Measurements from ENCODE around the gene SUN3. TPM values are rescaled to one million over a fixed set of nuclear protein-coding genes. Genes with fewer than 3 reads are reported as not detected.

The SUN3 gene
- total RNA-seq, 1 donor from 2014 or later = not detected

DNA sequence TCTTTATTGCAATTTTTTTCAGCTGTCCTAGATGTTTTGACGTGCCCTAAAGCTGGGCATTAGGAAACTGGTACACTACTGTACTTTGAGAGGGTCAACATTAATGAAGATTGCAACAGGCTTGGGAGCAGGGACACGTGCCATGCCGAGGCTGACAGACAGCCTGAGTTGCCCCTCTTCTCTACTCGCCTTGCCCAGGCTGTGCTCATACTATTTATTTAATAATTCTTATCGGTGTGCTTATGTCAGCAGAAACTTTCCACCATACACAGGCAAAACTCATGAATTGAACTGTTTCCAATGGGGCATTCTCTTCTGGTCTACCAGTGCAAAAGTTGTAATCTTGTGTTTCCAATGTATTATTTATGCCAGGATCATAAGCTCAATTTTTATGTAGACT is 30.8 kb upstream of the SUN3 start:
- peaks cover 0 to 5% of the 10 kb centered on the region in 2 donors for H3K9me3 ChIP-seq
- no peak overlapping the region for H3K27ac ChIP-seq
- TF ChIP-seq, protein P1, sequence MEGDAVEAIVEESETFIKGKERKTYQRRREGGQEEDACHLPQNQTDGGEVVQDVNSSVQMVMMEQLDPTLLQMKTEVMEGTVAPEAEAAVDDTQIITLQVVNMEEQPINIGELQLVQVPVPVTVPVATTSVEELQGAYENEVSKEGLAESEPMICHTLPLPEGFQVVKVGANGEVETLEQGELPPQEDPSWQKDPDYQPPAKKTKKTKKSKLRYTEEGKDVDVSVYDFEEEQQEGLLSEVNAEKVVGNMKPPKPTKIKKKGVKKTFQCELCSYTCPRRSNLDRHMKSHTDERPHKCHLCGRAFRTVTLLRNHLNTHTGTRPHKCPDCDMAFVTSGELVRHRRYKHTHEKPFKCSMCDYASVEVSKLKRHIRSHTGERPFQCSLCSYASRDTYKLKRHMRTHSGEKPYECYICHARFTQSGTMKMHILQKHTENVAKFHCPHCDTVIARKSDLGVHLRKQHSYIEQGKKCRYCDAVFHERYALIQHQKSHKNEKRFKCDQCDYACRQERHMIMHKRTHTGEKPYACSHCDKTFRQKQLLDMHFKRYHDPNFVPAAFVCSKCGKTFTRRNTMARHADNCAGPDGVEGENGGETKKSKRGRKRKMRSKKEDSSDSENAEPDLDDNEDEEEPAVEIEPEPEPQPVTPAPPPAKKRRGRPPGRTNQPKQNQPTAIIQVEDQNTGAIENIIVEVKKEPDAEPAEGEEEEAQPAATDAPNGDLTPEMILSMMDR (IDR thresholded peaks at IDR 0.05) = no peak
- H3K36me3 ChIP-seq = no peaks in the 10 kb centered on the region
- intact Hi-C loops (cut with DNase I) = no loop called here
- no peak for DNase-seq (ENCODE audit: low spot score in 2 of 2)
- no peaks in the 10 kb centered on the region for H3K27me3 ChIP-seq
- H3K4me1 ChIP-seq = no peaks in the 10 kb centered on the region
- H3K4me3 ChIP-seq = no peak overlapping the region

DNA sequence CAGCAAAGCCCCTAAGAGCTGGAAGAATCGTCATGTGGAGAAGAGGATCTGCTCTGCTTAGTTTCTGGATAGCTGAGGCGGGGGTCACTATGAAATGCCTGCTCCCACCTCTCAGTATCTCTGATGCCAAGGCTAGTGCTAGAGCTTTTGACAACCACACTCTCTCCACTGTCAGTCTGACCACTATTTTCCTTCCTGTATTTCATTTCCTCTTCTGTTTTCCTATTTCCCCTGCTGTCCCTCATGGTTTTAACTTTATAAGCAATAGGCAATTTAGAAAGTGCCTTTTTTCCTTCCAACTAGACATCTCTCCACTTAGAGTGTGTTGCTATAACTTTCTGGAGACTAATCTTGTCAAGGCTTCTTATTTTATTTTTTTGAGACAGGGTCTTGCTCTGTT is 30.1 kb upstream of the SUN3 start:
- Histone ChIP-seq H3K4me1 (no peaks in the 10 kb centered on the region), H3K36me3 (no peaks in the 10 kb centered on the region), H3K27me3 (no peaks in the 10 kb centered on the region), H3K9me3 (peaks cover 0 to 5% of the 10 kb centered on the region in 2 donors), H3K4me3 (no peak overlapping the region), H3K27ac (no peak overlapping the region)
- no peak for DNase-seq (ENCODE audit: low spot score in 2 of 2)
- TF ChIP-seq, protein P1 (IDR thresholded peaks at IDR 0.05) = no peak
- intact Hi-C loops (cut with DNase I) = no loop called here

DNA sequence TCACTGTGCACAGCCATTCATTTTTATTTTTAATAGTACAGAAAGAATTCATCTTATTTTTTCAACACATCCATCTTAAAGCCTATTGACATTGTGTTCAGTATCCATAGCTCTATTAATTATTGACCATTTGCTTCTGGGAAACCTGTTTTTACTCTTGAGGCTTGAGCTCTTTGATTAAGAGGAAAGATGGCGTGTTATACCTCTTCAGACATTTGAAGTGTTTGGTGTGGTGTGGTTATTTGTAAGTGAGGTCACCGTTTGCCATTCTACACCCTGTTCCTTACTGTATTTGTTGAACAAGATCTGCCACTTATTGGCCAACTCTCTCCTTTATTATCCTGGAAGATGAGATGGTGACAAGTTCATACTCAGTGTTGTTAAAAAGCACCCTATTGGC is 24.8 kb upstream of the SUN3 start:
- Histone ChIP-seq H3K4me3 (no peak overlapping the region), H3K27ac (no peak overlapping the region), H3K4me1 (no peaks in the 10 kb centered on the region), H3K9me3 (peaks cover 0 to 5% of the 10 kb centered on the region in 2 donors), H3K27me3 (no peaks in the 10 kb centered on the region), H3K36me3 (no peaks in the 10 kb centered on the region)
- no peak for DNase-seq (ENCODE audit: low spot score in 2 of 2)
- intact Hi-C loops (cut with DNase I) = no loop called here
- TF ChIP-seq, protein P1 (IDR thresholded peaks at IDR 0.05) = no peak

DNA sequence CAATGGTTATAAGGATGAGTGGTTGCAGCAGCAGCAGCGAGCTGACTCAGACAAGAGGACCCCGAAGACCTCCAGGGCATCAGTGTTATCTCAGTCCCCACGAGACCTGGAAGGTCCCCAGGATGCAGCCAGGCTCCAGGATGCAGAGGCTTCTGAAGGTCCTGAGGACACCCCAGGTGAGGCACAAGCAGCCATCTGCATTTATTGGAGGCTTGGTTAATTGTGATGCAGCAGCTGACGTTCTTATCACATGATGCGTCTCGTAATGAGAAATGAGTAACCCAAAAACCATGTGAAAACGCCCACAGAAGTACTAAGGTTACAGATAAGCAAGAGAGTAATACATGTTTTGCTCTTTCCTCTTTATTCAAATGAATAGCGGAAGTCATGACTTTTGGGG is 23.8 kb upstream of the SUN3 start:
- H3K36me3 ChIP-seq = no peaks in the 10 kb centered on the region
- H3K4me3 ChIP-seq = no peak overlapping the region
- no peak overlapping the region for H3K27ac ChIP-seq
- intact Hi-C loops (cut with DNase I) = no loop called here
- TF ChIP-seq, protein P1 (IDR thresholded peaks at IDR 0.05) = no peak
- DNase-seq (ENCODE audit: low spot score in 2 of 2) = no peak
- H3K9me3 ChIP-seq = peaks cover 0 to 5% of the 10 kb centered on the region in 2 donors
- H3K4me1 ChIP-seq = no peaks in the 10 kb centered on the region
- no peaks in the 10 kb centered on the region for H3K27me3 ChIP-seq

DNA sequence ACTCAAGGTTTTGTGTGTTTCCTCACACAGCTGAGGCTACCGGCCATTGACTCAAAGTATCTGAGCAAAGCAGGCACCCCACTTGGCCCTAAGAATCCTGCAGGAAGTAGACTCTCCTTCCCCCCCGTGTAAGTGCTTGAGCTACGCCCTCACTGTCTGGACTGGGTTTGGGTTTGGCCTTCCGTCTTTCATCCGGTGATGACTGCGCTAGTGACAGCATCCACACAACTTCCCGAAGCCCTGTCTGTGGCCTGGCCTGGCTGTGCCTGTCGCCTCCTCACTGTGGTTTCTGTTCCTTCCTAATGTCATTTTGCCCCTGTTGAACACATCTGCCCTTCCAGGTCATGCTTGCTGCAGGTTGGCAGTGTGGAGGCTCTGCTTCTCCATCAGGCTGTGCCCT is 20.9 kb upstream of the SUN3 start:
- TF ChIP-seq, protein P1 (IDR thresholded peaks at IDR 0.05) = no peak
- no peak overlapping the region for H3K27ac ChIP-seq
- intact Hi-C loops (cut with DNase I) = no loop called here
- no peaks in the 10 kb centered on the region for H3K36me3 ChIP-seq
- H3K4me1 ChIP-seq = no peaks in the 10 kb centered on the region
- H3K4me3 ChIP-seq = no peak overlapping the region
- H3K27me3 ChIP-seq = no peaks in the 10 kb centered on the region
- no peak for DNase-seq (ENCODE audit: low spot score in 2 of 2)
- no peaks in the 10 kb centered on the region for H3K9me3 ChIP-seq

DNA sequence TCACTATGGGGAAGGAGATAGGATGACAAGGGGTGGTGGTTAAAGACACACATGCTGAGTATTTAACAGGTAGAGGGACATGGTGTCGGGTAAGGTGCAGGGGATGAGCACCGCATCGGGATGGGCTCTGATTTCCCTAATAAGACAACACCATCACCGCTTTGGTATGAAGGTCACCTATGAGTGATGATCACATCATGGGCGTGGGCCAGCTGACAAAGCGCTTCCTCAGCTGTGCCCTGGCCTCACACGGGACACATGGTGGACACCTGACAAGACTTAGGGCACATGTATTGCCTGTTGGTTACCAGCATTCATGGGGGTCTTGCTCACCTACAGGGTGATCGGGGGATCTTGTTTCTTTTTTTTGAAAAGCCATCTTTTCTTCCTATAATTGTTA is 19.2 kb upstream of the SUN3 start:
- no peaks in the 10 kb centered on the region for H3K9me3 ChIP-seq
- no peak for DNase-seq (ENCODE audit: low spot score in 2 of 2)
- TF ChIP-seq, protein P1 (IDR thresholded peaks at IDR 0.05) = no peak
- no peaks in the 10 kb centered on the region for H3K27me3 ChIP-seq
- intact Hi-C loops (cut with DNase I) = no loop called here
- no peak overlapping the region for H3K27ac ChIP-seq
- no peaks in the 10 kb centered on the region for H3K4me1 ChIP-seq
- no peak overlapping the region for H3K4me3 ChIP-seq
- H3K36me3 ChIP-seq = no peaks in the 10 kb centered on the region
